ENCODE measurements around the gene MRPL10. TPM values are rescaled to one million over a fixed set of nuclear protein-coding genes. Genes with fewer than 3 reads are reported as not detected.

MRPL10 gene
- total and polyA plus RNA-seq, 2 experiments from 2014 or later: 50.2 to 74.7 TPM

- no peaks in the 10 kb centered on the region for H3K4me1 ChIP-seq (ENCODE audit: insufficient read depth)
- H3K4me3 ChIP-seq: no peak overlapping the region
- H3K9me2 ChIP-seq (ENCODE audit: insufficient read depth): no peaks in the 10 kb centered on the region
- H3K36me3 Mint-ChIP-seq (ENCODE audit: low read depth): no peaks in the 10 kb centered on the region
- H3K36me3 ChIP-seq (ENCODE audit: insufficient read depth): no peaks in the 10 kb centered on the region
- no peak overlapping the region for H3K27ac Mint-ChIP-seq
- no peaks in the 10 kb centered on the region for H3F3A ChIP-seq (replicated peaks; ENCODE audit: low read depth)
- no peak overlapping the region for H3K4me3 Mint-ChIP-seq
- no peak overlapping the region for H3K4me2 ChIP-seq
- H3K9me3 Mint-ChIP-seq: no peaks in the 10 kb centered on the region
- peaks cover 8% of the 10 kb centered on the region for H3K27me3 Mint-ChIP-seq (ENCODE audit: insufficient read depth, low read depth, poor library complexity)
- no peak for DNase-seq (ENCODE audit: low spot score)
- H3K27me3 ChIP-seq (ENCODE audit: insufficient read depth): no peaks in the 10 kb centered on the region
- no peak overlapping the region for H3K27ac ChIP-seq (ENCODE audit: low read depth)
- TF ChIP-seq CTCF (conservative IDR thresholded peaks at IDR 0.05; ENCODE audit: low read depth in 2 of 2) (no peak), ZNF114 (CRISPR knock-in tag; IDR thresholded peaks at IDR 0.05) (no peak), CREB1 (CRISPR knock-in tag; IDR thresholded peaks at IDR 0.05; ENCODE audit: low read depth) (no peak), ETS1 (IDR thresholded peaks at IDR 0.05) (no peak)
- H3K4me1 Mint-ChIP-seq: no peaks in the 10 kb centered on the region
- ATAC-seq: no peak
- no peaks in the 10 kb centered on the region for H3K79me2 ChIP-seq (replicated peaks; ENCODE audit: insufficient read depth)
- no peaks in the 10 kb centered on the region; the same call in 1 of the 2 replicates for H4K20me1 ChIP-seq (replicated peaks; ENCODE audit: insufficient read depth)
- H2AFZ ChIP-seq: no peak overlapping the region
Measured at GRCh38 chr17:47803751-47804150, 27.6 kb downstream of the MRPL10 start.

GRCh38 chr17:47803201-47803600 lies 28.1 kb downstream of the MRPL10 start:
- H3K4me2 ChIP-seq: no peak overlapping the region
- H3K27ac ChIP-seq (ENCODE audit: low read depth): no peak overlapping the region
- no peaks in the 10 kb centered on the region for H3K9me3 Mint-ChIP-seq
- DNase-seq (ENCODE audit: low spot score) (no peak), ATAC-seq (no peak)
- H3K27me3 ChIP-seq (ENCODE audit: insufficient read depth): no peaks in the 10 kb centered on the region
- TF ChIP-seq ZNF331 (CRISPR knock-in tag; IDR thresholded peaks at IDR 0.05; ENCODE audit: low read depth) (no peak), REST (IDR thresholded peaks at IDR 0.05; ENCODE audit: unreplicated experiment) (no peak), ZNF114 (CRISPR knock-in tag; IDR thresholded peaks at IDR 0.05) (no peak), POLR2AphosphoS5 (IDR thresholded peaks at IDR 0.05; ENCODE audit: low read depth) (no peak), ETS1 (IDR thresholded peaks at IDR 0.05) (no peak), NANOG (IDR thresholded peaks at IDR 0.05; ENCODE audit: borderline replicate concordance) (no peak), EZH2 (IDR thresholded peaks at IDR 0.05; ENCODE audit: low read depth, unreplicated experiment) (no peak)
- H3K36me3 Mint-ChIP-seq (ENCODE audit: low read depth): no peaks in the 10 kb centered on the region
- peaks cover 8% of the 10 kb centered on the region for H3K27me3 Mint-ChIP-seq (ENCODE audit: insufficient read depth, low read depth, poor library complexity)
- H3K79me2 ChIP-seq (replicated peaks; ENCODE audit: insufficient read depth): no peaks in the 10 kb centered on the region
- H3K4me1 ChIP-seq (ENCODE audit: insufficient read depth): no peaks in the 10 kb centered on the region
- no peaks in the 10 kb centered on the region; the same call in 1 of the 2 replicates for H4K20me1 ChIP-seq (replicated peaks; ENCODE audit: insufficient read depth)
- no peaks in the 10 kb centered on the region for H3K9me2 ChIP-seq (ENCODE audit: insufficient read depth)
- H3K27ac Mint-ChIP-seq: no peak overlapping the region
- H3K4me3 Mint-ChIP-seq: no peak overlapping the region
- no peak overlapping the region for H2AFZ ChIP-seq
- H3K4me3 ChIP-seq: no peak overlapping the region
- H3K4me1 Mint-ChIP-seq: no peaks in the 10 kb centered on the region
- no peaks in the 10 kb centered on the region for H3F3A ChIP-seq (replicated peaks; ENCODE audit: low read depth)
- no peaks in the 10 kb centered on the region for H3K36me3 ChIP-seq (ENCODE audit: insufficient read depth)

Measured in GM23338 (cell line).